Peyer's patch (tissue), 4 donors: ENCODE data around the gene BCAS1.

Experiments used
- POLR2A ChIP-seq, 2 donors: fragments of 450-650 bp; IDR thresholded peaks; one replicate each; pipeline ENCODE4 v1.5.1; 2017; ENCODE audit warnings: antibody characterized with exemption in 2 of 2, mild to moderate bottlenecking in 2 of 2, moderate library complexity in 2 of 2
- TF ChIP-seq, protein P1 (sequence below), 6 experiments: fragments of 450-650 bp in 4 of 6; fragments of 200-600 bp in 2 of 6; sonication (generic) in 1 of 6; IDR thresholded peaks; one replicate each; pipeline ENCODE4 v1.5.1; 2017 to 2019; ENCODE audit warnings: antibody characterized with exemption in 6 of 6, mild to moderate bottlenecking in 3 of 6, moderate library complexity in 1 of 6

DNA sequence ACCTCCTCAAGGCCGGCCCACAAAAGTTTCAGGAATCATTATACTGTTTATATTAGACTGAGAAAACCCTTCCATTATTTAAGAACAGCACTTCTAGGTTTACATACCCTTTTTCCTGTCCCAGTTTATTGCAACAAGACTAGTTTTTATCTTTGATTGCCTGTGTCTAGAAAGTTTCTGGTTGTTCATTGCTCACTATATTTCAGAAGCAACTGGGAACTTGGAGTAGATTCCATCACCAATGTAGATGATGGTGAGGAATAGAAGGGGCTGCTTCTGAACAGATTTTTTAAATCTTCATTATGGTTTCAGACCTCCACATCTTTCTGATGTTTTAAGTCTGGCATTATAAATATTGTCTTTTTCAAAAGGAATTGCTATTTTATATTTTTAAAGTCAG lies 93.0 kb downstream of the BCAS1 start:
- TF ChIP-seq, protein P1, sequence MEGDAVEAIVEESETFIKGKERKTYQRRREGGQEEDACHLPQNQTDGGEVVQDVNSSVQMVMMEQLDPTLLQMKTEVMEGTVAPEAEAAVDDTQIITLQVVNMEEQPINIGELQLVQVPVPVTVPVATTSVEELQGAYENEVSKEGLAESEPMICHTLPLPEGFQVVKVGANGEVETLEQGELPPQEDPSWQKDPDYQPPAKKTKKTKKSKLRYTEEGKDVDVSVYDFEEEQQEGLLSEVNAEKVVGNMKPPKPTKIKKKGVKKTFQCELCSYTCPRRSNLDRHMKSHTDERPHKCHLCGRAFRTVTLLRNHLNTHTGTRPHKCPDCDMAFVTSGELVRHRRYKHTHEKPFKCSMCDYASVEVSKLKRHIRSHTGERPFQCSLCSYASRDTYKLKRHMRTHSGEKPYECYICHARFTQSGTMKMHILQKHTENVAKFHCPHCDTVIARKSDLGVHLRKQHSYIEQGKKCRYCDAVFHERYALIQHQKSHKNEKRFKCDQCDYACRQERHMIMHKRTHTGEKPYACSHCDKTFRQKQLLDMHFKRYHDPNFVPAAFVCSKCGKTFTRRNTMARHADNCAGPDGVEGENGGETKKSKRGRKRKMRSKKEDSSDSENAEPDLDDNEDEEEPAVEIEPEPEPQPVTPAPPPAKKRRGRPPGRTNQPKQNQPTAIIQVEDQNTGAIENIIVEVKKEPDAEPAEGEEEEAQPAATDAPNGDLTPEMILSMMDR (IDR thresholded peaks at IDR 0.05): no peak
- no peak for TF ChIP-seq POLR2A (IDR thresholded peaks at IDR 0.05)
